ENCODE results near the gene DHX58. TPM values are rescaled to one million over a fixed set of nuclear protein-coding genes. Genes with fewer than 3 reads are reported as not detected.

Gene DHX58
- total RNA-seq, 4 donors from 2014 or later, result 1.1 to 4.4 (median 3.1) TPM

DNA sequence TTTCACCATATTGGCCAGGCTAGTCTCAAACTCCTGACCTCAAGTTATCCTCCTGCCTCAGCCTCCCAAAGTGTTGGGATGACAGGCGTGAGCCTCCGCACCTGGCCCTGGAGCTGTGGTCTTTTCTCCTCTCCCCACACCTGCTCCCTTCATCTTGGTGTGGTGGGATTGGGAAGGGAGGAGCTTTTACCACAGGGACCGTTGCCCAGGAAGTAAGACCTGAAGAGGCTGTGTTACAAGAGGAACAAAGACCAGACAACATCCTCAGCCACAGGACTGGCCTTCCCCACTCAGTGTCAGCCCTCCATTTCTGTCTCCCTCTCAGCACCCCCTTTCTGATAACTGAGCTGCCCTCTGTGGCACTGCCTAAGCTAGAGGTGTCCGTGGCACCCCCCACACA lies 52.7 kb downstream of the DHX58 start:
- in situ Hi-C loops (cut with MboI; ENCODE audit: low sequenced_read_pairs in 4 of 4) (loop anchor here in 1 of 4 donors (10.0 kb wide), 1 partner anchor 55 kb away; the partner anchor contains the start of gene DHX58), intact Hi-C loops (cut with DNase I; ENCODE audit: low total_unique reads) (no loop called here)
- DNase-seq, result no peak
- TF ChIP-seq, protein P1, sequence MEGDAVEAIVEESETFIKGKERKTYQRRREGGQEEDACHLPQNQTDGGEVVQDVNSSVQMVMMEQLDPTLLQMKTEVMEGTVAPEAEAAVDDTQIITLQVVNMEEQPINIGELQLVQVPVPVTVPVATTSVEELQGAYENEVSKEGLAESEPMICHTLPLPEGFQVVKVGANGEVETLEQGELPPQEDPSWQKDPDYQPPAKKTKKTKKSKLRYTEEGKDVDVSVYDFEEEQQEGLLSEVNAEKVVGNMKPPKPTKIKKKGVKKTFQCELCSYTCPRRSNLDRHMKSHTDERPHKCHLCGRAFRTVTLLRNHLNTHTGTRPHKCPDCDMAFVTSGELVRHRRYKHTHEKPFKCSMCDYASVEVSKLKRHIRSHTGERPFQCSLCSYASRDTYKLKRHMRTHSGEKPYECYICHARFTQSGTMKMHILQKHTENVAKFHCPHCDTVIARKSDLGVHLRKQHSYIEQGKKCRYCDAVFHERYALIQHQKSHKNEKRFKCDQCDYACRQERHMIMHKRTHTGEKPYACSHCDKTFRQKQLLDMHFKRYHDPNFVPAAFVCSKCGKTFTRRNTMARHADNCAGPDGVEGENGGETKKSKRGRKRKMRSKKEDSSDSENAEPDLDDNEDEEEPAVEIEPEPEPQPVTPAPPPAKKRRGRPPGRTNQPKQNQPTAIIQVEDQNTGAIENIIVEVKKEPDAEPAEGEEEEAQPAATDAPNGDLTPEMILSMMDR (IDR thresholded peaks at IDR 0.05 in 4 of 5, conservative IDR thresholded peaks at IDR 0.05 in 1 of 5), result no peak
- TF ChIP-seq POLR2A (IDR thresholded peaks at IDR 0.05), result no peak
- Histone ChIP-seq H3K36me3 (no peaks in the 10 kb centered on the region), H3K27me3 (no peaks in the 10 kb centered on the region), H3K4me1 (peaks cover 13 to 15% of the 10 kb centered on the region in 2 donors), H3K27ac (no peak overlapping the region), H3K4me3 (no peak overlapping the region), H3K9me3 (no peaks in the 10 kb centered on the region)
- no peak for ATAC-seq

DNA sequence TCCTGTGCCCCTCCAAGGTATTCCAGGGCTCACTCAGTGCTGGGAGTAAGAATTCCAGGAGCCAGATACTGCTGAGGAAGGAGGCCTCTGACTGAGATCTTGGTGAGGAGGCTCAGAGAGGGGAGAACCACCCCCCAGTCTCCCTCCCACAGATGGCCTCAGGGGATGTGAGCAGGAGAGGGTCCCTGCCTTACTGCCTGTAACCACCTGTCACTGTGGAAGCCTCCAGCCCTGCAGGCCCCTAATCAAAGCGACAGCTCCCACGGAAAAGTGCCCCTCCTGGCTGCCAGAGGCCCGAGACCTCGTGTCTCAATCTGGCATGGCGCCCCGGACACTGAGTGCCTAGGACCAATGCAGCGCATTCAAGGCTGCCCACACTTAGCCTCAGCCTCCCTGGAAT lies 54.5 kb downstream of the DHX58 start:
- no peak for ATAC-seq
- no peak for DNase-seq
- in situ Hi-C loops (cut with MboI; ENCODE audit: low sequenced_read_pairs in 4 of 4), result no loop called here
- intact Hi-C loops (cut with DNase I; ENCODE audit: low total_unique reads), result no loop called here
- Histone ChIP-seq H3K27ac (no peak overlapping the region), H3K27me3 (peaks cover 0 to 4% (median 0%) of the 10 kb centered on the region in 3 donors), H3K36me3 (no peaks in the 10 kb centered on the region), H3K9me3 (no peaks in the 10 kb centered on the region), H3K4me1 (peaks cover 4 to 6% of the 10 kb centered on the region in 2 donors), H3K4me3 (no peak overlapping the region)
- TF ChIP-seq POLR2A (IDR thresholded peaks at IDR 0.05), result no peak
- TF ChIP-seq, protein P1 (IDR thresholded peaks at IDR 0.05 in 4 of 5, conservative IDR thresholded peaks at IDR 0.05 in 1 of 5), result no peak

DNA sequence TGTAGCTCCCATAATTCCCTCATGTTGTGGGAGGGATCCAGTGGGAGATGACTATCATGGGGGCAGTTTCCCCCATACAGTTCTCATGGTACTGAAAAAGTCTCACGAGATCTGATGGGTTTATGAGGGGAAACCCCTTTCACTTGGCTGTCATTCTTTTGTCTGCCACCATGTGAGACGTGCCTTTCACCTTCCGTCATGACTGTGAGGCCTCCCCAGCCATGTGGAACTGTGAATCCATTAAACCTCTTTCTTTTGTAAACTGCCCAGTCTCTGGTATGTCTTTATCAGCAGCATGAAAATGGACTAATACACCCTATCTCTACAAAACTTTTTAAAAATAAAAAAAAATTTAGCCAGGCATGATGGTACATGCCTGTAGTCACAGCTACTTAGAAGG lies 55.9 kb downstream of the DHX58 start:
- H3K4me1 ChIP-seq, result no peaks in the 10 kb centered on the region
- in situ Hi-C loops (cut with MboI; ENCODE audit: low sequenced_read_pairs in 4 of 4) (no loop called here), intact Hi-C loops (cut with DNase I; ENCODE audit: low total_unique reads) (no loop called here)
- H3K9me3 ChIP-seq, result no peaks in the 10 kb centered on the region
- DNase-seq (no peak), ATAC-seq (no peak)
- H3K27me3 ChIP-seq, result peaks cover 0 to 4% (median 0%) of the 10 kb centered on the region in 3 donors
- TF ChIP-seq, protein P1 (IDR thresholded peaks at IDR 0.05 in 4 of 5, conservative IDR thresholded peaks at IDR 0.05 in 1 of 5), result no peak
- no peak for TF ChIP-seq POLR2A (IDR thresholded peaks at IDR 0.05)
- H3K27ac ChIP-seq, result no peak overlapping the region
- H3K36me3 ChIP-seq, result no peaks in the 10 kb centered on the region
- H3K4me3 ChIP-seq, result no peak overlapping the region

DNA sequence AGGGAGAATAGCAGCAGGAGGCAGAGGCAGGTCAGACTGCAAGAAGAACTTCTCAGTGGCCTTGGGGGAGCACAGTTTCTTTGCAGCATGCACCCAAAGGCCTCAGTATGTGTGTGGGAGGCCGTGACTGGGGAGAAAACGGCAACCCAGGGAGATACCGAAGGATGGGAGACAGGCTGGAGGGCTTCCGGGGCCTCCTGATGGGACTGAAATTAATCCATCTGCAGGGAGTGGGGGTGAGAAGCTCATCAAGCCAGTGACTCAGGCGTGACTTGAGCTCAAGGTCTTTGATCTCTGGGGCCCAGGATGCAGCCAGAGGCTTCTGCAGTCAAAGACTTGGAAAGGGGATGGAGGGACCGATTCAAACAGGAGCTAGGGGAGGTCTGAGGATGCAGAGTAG lies 57.0 kb downstream of the DHX58 start:
- ATAC-seq (no peak), DNase-seq (no peak)
- peaks cover 0 to 4% (median 0%) of the 10 kb centered on the region in 3 donors for H3K27me3 ChIP-seq
- TF ChIP-seq POLR2A (IDR thresholded peaks at IDR 0.05), result no peak
- TF ChIP-seq, protein P1 (IDR thresholded peaks at IDR 0.05 in 4 of 5, conservative IDR thresholded peaks at IDR 0.05 in 1 of 5), result no peak
- H3K27ac ChIP-seq, result no peak overlapping the region
- no peaks in the 10 kb centered on the region for H3K36me3 ChIP-seq
- intact Hi-C loops (cut with DNase I; ENCODE audit: low total_unique reads) (no loop called here), in situ Hi-C loops (cut with MboI; ENCODE audit: low sequenced_read_pairs in 4 of 4) (no loop called here)
- no peak overlapping the region for H3K4me3 ChIP-seq
- H3K9me3 ChIP-seq, result no peaks in the 10 kb centered on the region
- peaks cover 0 to 3% of the 10 kb centered on the region in 2 donors for H3K4me1 ChIP-seq

DNA sequence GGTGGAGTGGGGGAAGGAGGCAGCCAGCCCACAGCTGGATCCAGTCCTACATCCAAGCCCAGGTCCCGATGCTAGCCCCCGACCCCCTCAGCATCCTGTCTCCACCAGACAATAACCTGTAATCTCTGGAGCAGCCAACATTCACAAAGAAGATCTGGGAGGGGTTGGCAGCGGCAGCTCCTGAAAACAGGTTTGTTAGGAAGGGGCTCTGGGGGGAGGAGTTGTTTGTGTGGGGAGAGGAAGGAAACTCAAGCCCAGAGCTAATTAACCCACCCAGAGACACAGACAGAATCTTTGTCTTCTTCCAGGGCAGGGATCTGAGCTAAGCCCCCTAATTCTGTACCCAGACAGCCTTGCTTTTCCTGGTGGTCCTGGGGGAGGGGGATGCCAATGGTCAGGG lies 57.5 kb downstream of the DHX58 start:
- no peak for TF ChIP-seq POLR2A (IDR thresholded peaks at IDR 0.05)
- TF ChIP-seq, protein P1 (IDR thresholded peaks at IDR 0.05 in 4 of 5, conservative IDR thresholded peaks at IDR 0.05 in 1 of 5), result no peak
- intact Hi-C loops (cut with DNase I; ENCODE audit: low total_unique reads), result no loop called here
- Histone ChIP-seq H3K4me1 (peaks cover 0 to 3% of the 10 kb centered on the region in 2 donors), H3K4me3 (no peak overlapping the region), H3K36me3 (no peaks in the 10 kb centered on the region), H3K9me3 (no peaks in the 10 kb centered on the region), H3K27me3 (peaks cover 0 to 4% (median 0%) of the 10 kb centered on the region in 3 donors), H3K27ac (no peak overlapping the region)
- in situ Hi-C loops (cut with MboI; ENCODE audit: low sequenced_read_pairs in 4 of 4), result no loop called here
- ATAC-seq (no peak), DNase-seq (no peak)

Data from gastrocnemius medialis (tissue), 4 donors.